GM23338 (cell line): Measurements from ENCODE around the gene AXIN2. TPM values are rescaled to one million over a fixed set of nuclear protein-coding genes. Genes with fewer than 3 reads are reported as not detected.
A peak's percentile ranks its signal among the peaks of the same experiment; 100 is the strongest.

Experiments
- ATAC-seq: fragments of 200-7000 bp; cut with Tn5 transposase; 3 replicates; pipeline ENCODE4 v1.9.1; 2020
- DNase-seq: peaks from one replicate; pipeline ENCODE4 v3.0.0-alpha.2; 2015; ENCODE audit warnings: low spot score
- H2AFZ ChIP-seq: fragments of 200-600 bp; sonication (generic); 2 replicates; pipeline ENCODE4 v1.8.0; 2016; ENCODE audit warnings: antibody characterized with exemption, mild to moderate bottlenecking, moderate library complexity
- H3F3A ChIP-seq: fragments of 200-600 bp; sonication (generic); replicated peaks from 2 replicates; pipeline ENCODE4 v1.8.0; 2017; ENCODE audit warnings: antibody characterized with exemption, mixed run types, low read depth
- H3K27ac ChIP-seq: fragments of 200-600 bp; sonication (generic); 2 replicates; pipeline ENCODE4 v1.6.1; 2016; ENCODE audit warnings: low read depth
- H3K27me3 ChIP-seq: fragments of 200-600 bp; sonication (generic); 2 replicates; pipeline ENCODE4 v1.8.0; 2016; ENCODE audit warnings: mild to moderate bottlenecking, mixed run types, moderate library complexity; ENCODE audit not compliant: insufficient read depth
- H3K36me3 ChIP-seq: fragments of 200-600 bp; sonication (generic); 2 replicates; pipeline ENCODE4 v1.8.0; 2016; ENCODE audit warnings: mild to moderate bottlenecking; ENCODE audit not compliant: insufficient read depth
- H3K4me1 ChIP-seq: fragments of 200-600 bp; sonication (generic); 2 replicates; pipeline ENCODE4 v1.8.0; 2016; ENCODE audit warnings: mild to moderate bottlenecking, moderate library complexity; ENCODE audit not compliant: insufficient read depth
- H3K4me2 ChIP-seq: fragments of 200-600 bp; sonication (generic); 2 replicates; pipeline ENCODE4 v1.7.1; 2017; ENCODE audit warnings: mixed run types
- H3K4me3 ChIP-seq: fragments of 200-600 bp; sonication (generic); 2 replicates; pipeline ENCODE4 v1.6.1; 2016; ENCODE audit warnings: mixed run types
- H3K79me2 ChIP-seq: fragments of 200-600 bp; sonication (generic); replicated peaks from 2 replicates; pipeline ENCODE4 v1.8.0; 2017; ENCODE audit warnings: mild to moderate bottlenecking; ENCODE audit not compliant: insufficient read depth
- H3K9me2 ChIP-seq: fragments of 200-600 bp; sonication (generic); 2 replicates; pipeline ENCODE4 v1.8.0; 2017; ENCODE audit not compliant: insufficient read depth
- H4K20me1 ChIP-seq: fragments of 200-600 bp; sonication (generic); replicated peaks from 2 replicates; pipeline ENCODE4 v1.8.0; 2017; ENCODE audit warnings: mild to moderate bottlenecking; ENCODE audit not compliant: insufficient read depth
- H3K27ac Mint-ChIP-seq: 2 replicates; pipeline ENCODE4 v1.8.0; 2020; ENCODE audit warnings: inconsistent platforms, mild to moderate bottlenecking, moderate library complexity, mixed read lengths
- H3K27me3 Mint-ChIP-seq: 3 replicates; pipeline ENCODE4 v1.8.0; 2022; ENCODE audit warnings: low read depth, mild to moderate bottlenecking, moderate library complexity, mixed read lengths, inconsistent platforms; ENCODE audit not compliant: insufficient read depth, poor library complexity
- H3K36me3 Mint-ChIP-seq: 3 replicates; pipeline ENCODE4 v1.8.0; 2021; ENCODE audit warnings: low read depth, mild to moderate bottlenecking, inconsistent platforms, moderate library complexity, mixed read lengths
- H3K4me1 Mint-ChIP-seq: 3 replicates; pipeline ENCODE4 v1.8.0; 2020; ENCODE audit warnings: mild to moderate bottlenecking, inconsistent platforms, mixed read lengths
- H3K4me3 Mint-ChIP-seq: 3 replicates; pipeline ENCODE4 v1.8.0; 2021; ENCODE audit warnings: moderate library complexity, mild to moderate bottlenecking, inconsistent platforms, mixed read lengths
- H3K9me3 Mint-ChIP-seq: 3 replicates; pipeline ENCODE4 v1.8.0; 2020; ENCODE audit warnings: moderate library complexity, mild to moderate bottlenecking, inconsistent platforms, mixed read lengths
- CREB1 ChIP-seq: fragments of 250-450 bp; sonication (Bioruptor Pico); IDR thresholded peaks from 2 replicates; pipeline ENCODE4 v1.5.0; 2020; ENCODE audit warnings: low read depth, mild to moderate bottlenecking, moderate library complexity
- CTCF ChIP-seq, 2 experiments: fragments of 200-600 bp in 1 of 2; sonication (generic) in 1 of 2; conservative IDR thresholded peaks; 2 replicates each; pipeline versions ENCODE4 v1.5.1 to v1.6.1; 2016 to 2017; ENCODE audit warnings: antibody characterized with exemption in 2 of 2, low read depth in 2 of 2, mild to moderate bottlenecking in 2 of 2, moderate library complexity in 1 of 2
- EZH2 ChIP-seq: fragments of 200-600 bp; sonication (generic); IDR thresholded peaks from one replicate; pipeline ENCODE4 v1.8.0; 2017; ENCODE audit warnings: antibody characterized with exemption, mild to moderate bottlenecking, low read depth; ENCODE audit not compliant: unreplicated experiment
- EZH2phosphoT487 ChIP-seq: fragments of 200-600 bp; sonication (generic); IDR thresholded peaks from one replicate; pipeline ENCODE4 v1.8.1; 2018; ENCODE audit warnings: antibody characterized with exemption; ENCODE audit not compliant: unreplicated experiment
- JUNB ChIP-seq: IDR thresholded peaks from one replicate; pipeline ENCODE4 v1.6.1; 2016; ENCODE audit warnings: antibody characterized with exemption; ENCODE audit not compliant: unreplicated experiment
- NANOG ChIP-seq: IDR thresholded peaks from 2 replicates; pipeline ENCODE4 v1.6.1; 2016; ENCODE audit warnings: antibody characterized with exemption, borderline replicate concordance
- POLR2AphosphoS5 ChIP-seq: IDR thresholded peaks from 2 replicates; pipeline ENCODE4 v1.6.1; 2016; ENCODE audit warnings: antibody characterized with exemption, low read depth
- STAT1 ChIP-seq: IDR thresholded peaks from one replicate; pipeline ENCODE4 v1.6.1; 2016; ENCODE audit warnings: antibody characterized with exemption; ENCODE audit not compliant: unreplicated experiment
- ZNF114 ChIP-seq: fragments of 250-450 bp; sonication (Bioruptor Pico); IDR thresholded peaks from 2 replicates; pipeline ENCODE4 v1.5.0; 2020; ENCODE audit warnings: mild to moderate bottlenecking, moderate library complexity
- ZNF331 ChIP-seq: fragments of 250-450 bp; sonication (Bioruptor Pico); IDR thresholded peaks from 2 replicates; pipeline ENCODE4 v1.5.0; 2020; ENCODE audit warnings: low read depth, mild to moderate bottlenecking, moderate library complexity
- polyA plus RNA-seq: library from polyadenylated mRNA; unstranded; fragments of >200 nt; fragmentation: Nextera tagmentation; extraction: Ambion mirVana; gene quantifications from 2 replicates; pipeline ENCODE4 v1.2.1, GENCODE V29; 2016
- total RNA-seq: library from RNA; depleted of rRNA; stranded (reverse); fragments of >200 nt; shearing (Covaris generic); gene quantifications from 2 replicates; pipeline ENCODE4 v1.2.3, GENCODE V29; 2014
- TF ChIP-seq, protein P1 (sequence below): fragments of 250-450 bp; sonication (Bioruptor Pico); IDR thresholded peaks from 2 replicates; pipeline ENCODE4 v1.5.0; 2020; ENCODE audit warnings: mild to moderate bottlenecking, moderate library complexity
- TF ChIP-seq, protein P2 (sequence below): IDR thresholded peaks from 2 replicates; pipeline ENCODE4 v1.6.1; 2016; ENCODE audit warnings: antibody characterized with exemption
- TF ChIP-seq, protein P3 (sequence below): IDR thresholded peaks from one replicate; pipeline ENCODE4 v1.6.1; 2018; ENCODE audit warnings: antibody characterized with exemption; ENCODE audit not compliant: unreplicated experiment

Gene AXIN2
- total and polyA plus RNA-seq, 2 experiments from 2014 or later, result 8.0 to 32.7 TPM

DNA sequence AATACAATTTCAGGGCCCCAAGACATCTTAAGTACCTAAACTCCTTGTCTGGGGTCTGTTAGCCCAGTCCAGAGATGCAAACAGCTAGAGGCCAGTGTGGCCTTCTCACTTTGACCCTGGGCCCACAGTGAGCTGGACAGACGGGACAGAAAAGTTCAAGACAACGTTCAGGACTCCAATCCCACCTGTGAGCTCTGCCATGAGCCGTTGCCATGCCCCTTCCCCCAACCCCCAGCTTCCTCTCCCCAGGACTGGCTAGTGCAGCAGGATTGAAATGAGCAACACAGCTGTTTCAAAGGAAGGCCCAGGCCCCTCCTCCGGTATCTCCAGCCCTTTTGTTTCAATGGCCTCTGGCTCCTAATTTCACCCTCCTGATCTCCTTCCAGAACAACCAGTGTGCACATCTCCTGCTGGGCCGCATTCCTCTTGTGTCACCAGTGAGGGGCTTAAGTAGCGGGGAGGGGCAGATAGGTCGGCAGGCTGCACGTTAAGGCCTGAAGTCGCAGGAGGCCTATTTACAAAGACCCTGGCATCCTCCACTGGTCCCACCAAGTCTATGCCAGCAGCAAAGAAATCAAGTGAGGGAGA is 11.3 kb downstream of the AXIN2 start:
- Histone ChIP-seq H3F3A (0 out of 2 replicates have a peak, but pooled peaks cover 3% of the 10 kb centered on the region), H2AFZ (no peak overlapping the region), H3K27ac (no peak overlapping the region), H4K20me1 (peaks cover 56% of the 10 kb centered on the region), H3K4me1 (peaks cover 21% of the 10 kb centered on the region), H3K79me2 (no peaks in the 10 kb centered on the region; the same call in 1 of the 2 replicates), H3K36me3 (peaks cover 15% of the 10 kb centered on the region), H3K4me3 (no peak overlapping the region), H3K4me2 (peak overlapping the region; percentile 26; the same call in 1 of the 2 replicates), H3K9me2 (no peaks in the 10 kb centered on the region), H3K27me3 (no peaks in the 10 kb centered on the region)
- H3K9me3 Mint-ChIP-seq, result no peaks in the 10 kb centered on the region
- no peak overlapping the region; the same call in 2 of the 3 replicates for H3K4me3 Mint-ChIP-seq
- H3K27me3 Mint-ChIP-seq, result peaks cover 11% of the 10 kb centered on the region
- H3K36me3 Mint-ChIP-seq, result peaks cover 62% of the 10 kb centered on the region
- TF ChIP-seq POLR2AphosphoS5 (no peak), EZH2phosphoT487 (no peak), NANOG (no peak), EZH2 (no peak), CREB1 (CRISPR knock-in tag) (no peak), STAT1 (no peak), CTCF (conservative IDR thresholded peaks at IDR 0.05; ENCODE audit: low read depth in 2 of 2) (no peak), ZNF331 (CRISPR knock-in tag) (no peak), JUNB (no peak), ZNF114 (no peak)
- TF ChIP-seq, protein P1, sequence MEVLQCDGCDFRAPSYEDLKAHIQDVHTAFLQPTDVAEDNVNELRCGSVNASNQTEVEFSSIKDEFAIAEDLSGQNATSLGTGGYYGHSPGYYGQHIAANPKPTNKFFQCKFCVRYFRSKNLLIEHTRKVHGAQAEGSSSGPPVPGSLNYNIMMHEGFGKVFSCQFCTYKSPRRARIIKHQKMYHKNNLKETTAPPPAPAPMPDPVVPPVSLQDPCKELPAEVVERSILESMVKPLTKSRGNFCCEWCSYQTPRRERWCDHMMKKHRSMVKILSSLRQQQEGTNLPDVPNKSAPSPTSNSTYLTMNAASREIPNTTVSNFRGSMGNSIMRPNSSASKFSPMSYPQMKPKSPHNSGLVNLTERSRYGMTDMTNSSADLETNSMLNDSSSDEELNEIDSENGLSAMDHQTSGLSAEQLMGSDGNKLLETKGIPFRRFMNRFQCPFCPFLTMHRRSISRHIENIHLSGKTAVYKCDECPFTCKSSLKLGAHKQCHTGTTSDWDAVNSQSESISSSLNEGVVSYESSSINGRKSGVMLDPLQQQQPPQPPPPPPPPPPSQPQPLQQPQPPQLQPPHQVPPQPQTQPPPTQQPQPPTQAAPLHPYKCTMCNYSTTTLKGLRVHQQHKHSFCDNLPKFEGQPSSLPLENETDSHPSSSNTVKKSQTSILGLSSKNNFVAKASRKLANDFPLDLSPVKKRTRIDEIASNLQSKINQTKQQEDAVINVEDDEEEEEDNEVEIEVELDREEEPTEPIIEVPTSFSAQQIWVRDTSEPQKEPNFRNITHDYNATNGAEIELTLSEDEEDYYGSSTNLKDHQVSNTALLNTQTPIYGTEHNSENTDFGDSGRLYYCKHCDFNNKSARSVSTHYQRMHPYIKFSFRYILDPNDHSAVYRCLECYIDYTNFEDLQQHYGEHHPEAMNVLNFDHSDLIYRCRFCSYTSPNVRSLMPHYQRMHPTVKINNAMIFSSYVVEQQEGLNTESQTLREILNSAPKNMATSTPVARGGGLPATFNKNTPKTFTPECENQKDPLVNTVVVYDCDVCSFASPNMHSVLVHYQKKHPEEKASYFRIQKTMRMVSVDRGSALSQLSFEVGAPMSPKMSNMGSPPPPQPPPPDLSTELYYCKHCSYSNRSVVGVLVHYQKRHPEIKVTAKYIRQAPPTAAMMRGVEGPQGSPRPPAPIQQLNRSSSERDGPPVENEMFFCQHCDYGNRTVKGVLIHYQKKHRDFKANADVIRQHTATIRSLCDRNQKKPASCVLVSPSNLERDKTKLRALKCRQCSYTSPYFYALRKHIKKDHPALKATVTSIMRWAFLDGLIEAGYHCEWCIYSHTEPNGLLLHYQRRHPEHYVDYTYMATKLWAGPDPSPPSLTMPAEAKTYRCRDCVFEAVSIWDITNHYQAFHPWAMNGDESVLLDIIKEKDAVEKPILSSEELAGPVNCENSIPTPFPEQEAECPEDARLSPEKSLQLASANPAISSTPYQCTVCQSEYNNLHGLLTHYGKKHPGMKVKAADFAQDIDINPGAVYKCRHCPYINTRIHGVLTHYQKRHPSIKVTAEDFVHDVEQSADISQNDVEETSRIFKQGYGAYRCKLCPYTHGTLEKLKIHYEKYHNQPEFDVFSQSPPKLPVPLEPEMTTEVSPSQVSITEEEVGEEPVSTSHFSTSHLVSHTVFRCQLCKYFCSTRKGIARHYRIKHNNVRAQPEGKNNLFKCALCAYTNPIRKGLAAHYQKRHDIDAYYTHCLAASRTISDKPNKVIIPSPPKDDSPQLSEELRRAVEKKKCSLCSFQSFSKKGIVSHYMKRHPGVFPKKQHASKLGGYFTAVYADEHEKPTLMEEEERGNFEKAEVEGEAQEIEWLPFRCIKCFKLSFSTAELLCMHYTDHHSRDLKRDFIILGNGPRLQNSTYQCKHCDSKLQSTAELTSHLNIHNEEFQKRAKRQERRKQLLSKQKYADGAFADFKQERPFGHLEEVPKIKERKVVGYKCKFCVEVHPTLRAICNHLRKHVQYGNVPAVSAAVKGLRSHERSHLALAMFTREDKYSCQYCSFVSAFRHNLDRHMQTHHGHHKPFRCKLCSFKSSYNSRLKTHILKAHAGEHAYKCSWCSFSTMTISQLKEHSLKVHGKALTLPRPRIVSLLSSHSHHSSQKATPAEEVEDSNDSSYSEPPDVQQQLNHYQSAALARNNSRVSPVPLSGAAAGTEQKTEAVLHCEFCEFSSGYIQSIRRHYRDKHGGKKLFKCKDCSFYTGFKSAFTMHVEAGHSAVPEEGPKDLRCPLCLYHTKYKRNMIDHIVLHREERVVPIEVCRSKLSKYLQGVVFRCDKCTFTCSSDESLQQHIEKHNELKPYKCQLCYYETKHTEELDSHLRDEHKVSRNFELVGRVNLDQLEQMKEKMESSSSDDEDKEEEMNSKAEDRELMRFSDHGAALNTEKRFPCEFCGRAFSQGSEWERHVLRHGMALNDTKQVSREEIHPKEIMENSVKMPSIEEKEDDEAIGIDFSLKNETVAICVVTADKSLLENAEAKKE (CRISPR knock-in tag), result no peak
- TF ChIP-seq, protein P2, sequence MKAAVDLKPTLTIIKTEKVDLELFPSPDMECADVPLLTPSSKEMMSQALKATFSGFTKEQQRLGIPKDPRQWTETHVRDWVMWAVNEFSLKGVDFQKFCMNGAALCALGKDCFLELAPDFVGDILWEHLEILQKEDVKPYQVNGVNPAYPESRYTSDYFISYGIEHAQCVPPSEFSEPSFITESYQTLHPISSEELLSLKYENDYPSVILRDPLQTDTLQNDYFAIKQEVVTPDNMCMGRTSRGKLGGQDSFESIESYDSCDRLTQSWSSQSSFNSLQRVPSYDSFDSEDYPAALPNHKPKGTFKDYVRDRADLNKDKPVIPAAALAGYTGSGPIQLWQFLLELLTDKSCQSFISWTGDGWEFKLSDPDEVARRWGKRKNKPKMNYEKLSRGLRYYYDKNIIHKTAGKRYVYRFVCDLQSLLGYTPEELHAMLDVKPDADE, result no peak
- TF ChIP-seq, protein P3, sequence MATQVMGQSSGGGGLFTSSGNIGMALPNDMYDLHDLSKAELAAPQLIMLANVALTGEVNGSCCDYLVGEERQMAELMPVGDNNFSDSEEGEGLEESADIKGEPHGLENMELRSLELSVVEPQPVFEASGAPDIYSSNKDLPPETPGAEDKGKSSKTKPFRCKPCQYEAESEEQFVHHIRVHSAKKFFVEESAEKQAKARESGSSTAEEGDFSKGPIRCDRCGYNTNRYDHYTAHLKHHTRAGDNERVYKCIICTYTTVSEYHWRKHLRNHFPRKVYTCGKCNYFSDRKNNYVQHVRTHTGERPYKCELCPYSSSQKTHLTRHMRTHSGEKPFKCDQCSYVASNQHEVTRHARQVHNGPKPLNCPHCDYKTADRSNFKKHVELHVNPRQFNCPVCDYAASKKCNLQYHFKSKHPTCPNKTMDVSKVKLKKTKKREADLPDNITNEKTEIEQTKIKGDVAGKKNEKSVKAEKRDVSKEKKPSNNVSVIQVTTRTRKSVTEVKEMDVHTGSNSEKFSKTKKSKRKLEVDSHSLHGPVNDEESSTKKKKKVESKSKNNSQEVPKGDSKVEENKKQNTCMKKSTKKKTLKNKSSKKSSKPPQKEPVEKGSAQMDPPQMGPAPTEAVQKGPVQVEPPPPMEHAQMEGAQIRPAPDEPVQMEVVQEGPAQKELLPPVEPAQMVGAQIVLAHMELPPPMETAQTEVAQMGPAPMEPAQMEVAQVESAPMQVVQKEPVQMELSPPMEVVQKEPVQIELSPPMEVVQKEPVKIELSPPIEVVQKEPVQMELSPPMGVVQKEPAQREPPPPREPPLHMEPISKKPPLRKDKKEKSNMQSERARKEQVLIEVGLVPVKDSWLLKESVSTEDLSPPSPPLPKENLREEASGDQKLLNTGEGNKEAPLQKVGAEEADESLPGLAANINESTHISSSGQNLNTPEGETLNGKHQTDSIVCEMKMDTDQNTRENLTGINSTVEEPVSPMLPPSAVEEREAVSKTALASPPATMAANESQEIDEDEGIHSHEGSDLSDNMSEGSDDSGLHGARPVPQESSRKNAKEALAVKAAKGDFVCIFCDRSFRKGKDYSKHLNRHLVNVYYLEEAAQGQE, result no peak
- H3K27ac Mint-ChIP-seq, result peak overlapping the region; percentile 65
- DNase-seq (peak; percentile 21), ATAC-seq (peak; percentile 28)
- H3K4me1 Mint-ChIP-seq, result peaks cover 56% of the 10 kb centered on the region
